Fibroblast of lung (primary cell): ENCODE data around the gene FUT4.

ENCODE experiments used
- CTCF ChIP-seq, 2 donors: IDR thresholded peaks in 1 of 2; conservative IDR thresholded peaks in 1 of 2; 1 replicate in 1 of 2; 2 replicates in 1 of 2; pipeline ENCODE4 v1.5.1; 2011 to 2012; ENCODE audit warnings: low read length in 2 of 2, control low read depth in 1 of 2, inconsistent platforms in 1 of 2, low read depth in 1 of 2, mild to moderate bottlenecking in 1 of 2
- EZH2 ChIP-seq: IDR thresholded peaks from 2 replicates; pipeline ENCODE4 v1.5.1; 2012; ENCODE audit warnings: low read length, control low read depth, mild to moderate bottlenecking; ENCODE audit errors: missing control alignments

GRCh38 chr11:94567181-94567670 is 23.5 kb downstream of the FUT4 start, which contains the start of gene PIWIL4:
- TF ChIP-seq CTCF (conservative IDR thresholded peaks at IDR 0.05 in 1 of 2, IDR thresholded peaks at IDR 0.05 in 1 of 2; ENCODE audit: low read depth in 1 of 2, low read length in 2 of 2) (no peak), EZH2 (no peak)
